ENCODE data around the gene PFKFB3. TPM values are rescaled to one million over a fixed set of nuclear protein-coding genes. Genes with fewer than 3 reads are reported as not detected.

Gene PFKFB3
- total RNA-seq, 4 donors from 2014 or later, result 29.6 to 78.3 (median 38.4) TPM

- no peaks in the 10 kb centered on the region for H3K27me3 ChIP-seq
- H3K9me3 ChIP-seq, result no peaks in the 10 kb centered on the region
- no peak for TF ChIP-seq POLR2A (IDR thresholded peaks at IDR 0.05)
- TF ChIP-seq POLR2AphosphoS5 (IDR thresholded peaks at IDR 0.05), result no peak
- TF ChIP-seq EP300 (IDR thresholded peaks at IDR 0.05), result no peak
- TF ChIP-seq, protein P1, sequence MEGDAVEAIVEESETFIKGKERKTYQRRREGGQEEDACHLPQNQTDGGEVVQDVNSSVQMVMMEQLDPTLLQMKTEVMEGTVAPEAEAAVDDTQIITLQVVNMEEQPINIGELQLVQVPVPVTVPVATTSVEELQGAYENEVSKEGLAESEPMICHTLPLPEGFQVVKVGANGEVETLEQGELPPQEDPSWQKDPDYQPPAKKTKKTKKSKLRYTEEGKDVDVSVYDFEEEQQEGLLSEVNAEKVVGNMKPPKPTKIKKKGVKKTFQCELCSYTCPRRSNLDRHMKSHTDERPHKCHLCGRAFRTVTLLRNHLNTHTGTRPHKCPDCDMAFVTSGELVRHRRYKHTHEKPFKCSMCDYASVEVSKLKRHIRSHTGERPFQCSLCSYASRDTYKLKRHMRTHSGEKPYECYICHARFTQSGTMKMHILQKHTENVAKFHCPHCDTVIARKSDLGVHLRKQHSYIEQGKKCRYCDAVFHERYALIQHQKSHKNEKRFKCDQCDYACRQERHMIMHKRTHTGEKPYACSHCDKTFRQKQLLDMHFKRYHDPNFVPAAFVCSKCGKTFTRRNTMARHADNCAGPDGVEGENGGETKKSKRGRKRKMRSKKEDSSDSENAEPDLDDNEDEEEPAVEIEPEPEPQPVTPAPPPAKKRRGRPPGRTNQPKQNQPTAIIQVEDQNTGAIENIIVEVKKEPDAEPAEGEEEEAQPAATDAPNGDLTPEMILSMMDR (IDR thresholded peaks at IDR 0.05), result no peak
- H3K4me1 ChIP-seq, result no peaks in the 10 kb centered on the region
- no peak overlapping the region for H3K4me3 ChIP-seq
- peaks cover 0 to 10% of the 10 kb centered on the region in 2 donors for H3K36me3 ChIP-seq
- no peak for ATAC-seq
- H3K27ac ChIP-seq, result no peak overlapping the region
Observed at GRCh38 chr10:6259153-6259552, 56.4 kb downstream of the PFKFB3 start.

- TF ChIP-seq, protein P1 (IDR thresholded peaks at IDR 0.05), result no peak
- TF ChIP-seq POLR2A (IDR thresholded peaks at IDR 0.05), result no peak
- no peak for TF ChIP-seq EP300 (IDR thresholded peaks at IDR 0.05)
- TF ChIP-seq POLR2AphosphoS5 (IDR thresholded peaks at IDR 0.05), result no peak
- Histone ChIP-seq H3K4me3 (no peak overlapping the region), H3K27me3 (no peaks in the 10 kb centered on the region), H3K9me3 (no peaks in the 10 kb centered on the region), H3K36me3 (peaks cover 0 to 6% of the 10 kb centered on the region in 2 donors), H3K4me1 (no peaks in the 10 kb centered on the region), H3K27ac (no peak overlapping the region)
- 83 to 90% methylated on average over 2 to 3 of the region's 3 CpGs for WGBS, 2 donors (ENCODE audit: low coverage in 1 of 2)
- ATAC-seq, result no peak
Observed at GRCh38 chr10:6260843-6261242, 58.1 kb downstream of the PFKFB3 start.

GRCh38 chr10:6267941-6268340 lies 65.2 kb downstream of the PFKFB3 start:
- no peaks in the 10 kb centered on the region for H3K9me3 ChIP-seq
- H3K4me3 ChIP-seq, result no peak overlapping the region
- ATAC-seq, result no peak
- no peak overlapping the region for H3K27ac ChIP-seq
- no peaks in the 10 kb centered on the region for H3K27me3 ChIP-seq
- WGBS, 2 donors (ENCODE audit: low coverage in 1 of 2), result 22 to 50% methylated on average over 5 to 6 of the region's 6 CpGs
- TF ChIP-seq POLR2A (IDR thresholded peaks at IDR 0.05) (no peak), EP300 (IDR thresholded peaks at IDR 0.05) (no peak), POLR2AphosphoS5 (IDR thresholded peaks at IDR 0.05) (no peak)
- TF ChIP-seq, protein P1 (IDR thresholded peaks at IDR 0.05), result no peak
- no peaks in the 10 kb centered on the region for H3K36me3 ChIP-seq
- H3K4me1 ChIP-seq, result no peaks in the 10 kb centered on the region

GRCh38 chr10:6269432-6269831 lies 66.7 kb downstream of the PFKFB3 start:
- peaks cover 0 to 6% (median 0%) of the 10 kb centered on the region in 3 donors for H3K4me1 ChIP-seq
- H3K9me3 ChIP-seq, result no peaks in the 10 kb centered on the region
- no peak for ATAC-seq
- no peak overlapping the region for H3K4me3 ChIP-seq
- no peak overlapping the region for H3K27ac ChIP-seq
- no peak for TF ChIP-seq POLR2AphosphoS5 (IDR thresholded peaks at IDR 0.05)
- no peak for TF ChIP-seq POLR2A (IDR thresholded peaks at IDR 0.05)
- TF ChIP-seq, protein P1 (IDR thresholded peaks at IDR 0.05), result no peak
- no peak for TF ChIP-seq EP300 (IDR thresholded peaks at IDR 0.05)
- H3K36me3 ChIP-seq, result no peaks in the 10 kb centered on the region
- WGBS, 2 donors (ENCODE audit: low coverage in 1 of 2), result 67 to 94% methylated on average over 2 of the region's 2 CpGs
- no peaks in the 10 kb centered on the region for H3K27me3 ChIP-seq

DNA sequence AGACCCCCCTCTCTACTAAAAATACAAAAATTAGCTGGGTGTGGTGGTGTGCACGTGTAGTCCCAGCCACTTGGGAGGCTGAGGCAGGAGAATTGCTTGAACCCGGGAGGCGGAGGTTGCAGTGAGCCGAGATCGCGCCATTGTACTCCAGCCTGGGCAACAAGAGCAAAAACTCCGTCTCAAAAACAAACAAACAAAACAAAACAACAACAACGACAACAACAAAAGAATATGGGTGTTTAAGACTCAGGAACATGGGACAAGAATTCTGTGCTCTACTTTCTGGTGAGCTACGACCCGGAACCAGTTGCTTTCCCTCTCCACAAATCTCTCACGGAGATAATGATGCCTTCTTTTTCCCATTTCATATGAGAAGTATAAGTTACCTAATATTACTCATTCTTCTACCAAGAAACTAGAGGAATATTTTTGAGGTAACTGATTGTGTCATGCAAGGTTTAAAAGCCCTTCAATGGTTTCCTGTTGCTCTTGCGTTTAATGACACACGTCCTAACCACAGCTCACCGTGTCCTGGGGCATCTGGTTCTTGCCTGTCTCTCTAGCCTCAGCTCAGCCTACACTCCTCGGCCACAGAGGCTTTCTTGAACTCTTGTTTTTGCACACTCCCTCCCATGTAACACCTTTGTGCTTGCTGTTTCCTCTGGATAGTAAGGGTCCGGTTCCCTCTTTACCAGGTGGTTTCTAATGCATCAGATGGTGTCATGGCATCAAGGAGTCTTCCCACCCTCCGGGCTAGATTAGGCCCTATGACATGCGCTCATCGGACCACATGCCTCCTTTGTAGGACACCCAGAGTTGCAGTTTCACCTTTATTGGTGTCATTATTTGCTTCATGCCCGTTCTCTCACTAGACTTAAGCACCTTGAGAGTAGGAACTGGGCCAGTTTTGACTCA lies 67.5 kb downstream of the PFKFB3 start:
- ATAC-seq, result no peak
- Histone ChIP-seq H3K4me3 (no peak overlapping the region), H3K27ac (no peak overlapping the region), H3K27me3 (no peaks in the 10 kb centered on the region), H3K36me3 (no peaks in the 10 kb centered on the region), H3K9me3 (no peaks in the 10 kb centered on the region), H3K4me1 (peaks cover 0 to 6% (median 0%) of the 10 kb centered on the region in 3 donors)
- no peak for TF ChIP-seq POLR2A (IDR thresholded peaks at IDR 0.05)
- TF ChIP-seq EP300 (IDR thresholded peaks at IDR 0.05), result no peak
- TF ChIP-seq POLR2AphosphoS5 (IDR thresholded peaks at IDR 0.05), result no peak
- TF ChIP-seq, protein P1 (IDR thresholded peaks at IDR 0.05), result no peak
- 85 to 92% methylated on average over 15 to 20 of the region's 20 CpGs for WGBS, 2 donors (ENCODE audit: low coverage in 1 of 2)

All from gastroesophageal sphincter (tissue), 4 donors.